NCI-H82 (cell line): ENCODE measurements around the gene TBC1D19.
"Not testable (repeated sequence)": the region's sequence is repeated elsewhere in the genome, so short reads cannot be mapped to it uniquely, and the experiment has no call there.

Experiments used
- DNase-seq: peaks from one replicate; lab custom pipeline; 2025; lab: John Stamatoyannopoulos, UW

TBC1D19 gene, protein sequence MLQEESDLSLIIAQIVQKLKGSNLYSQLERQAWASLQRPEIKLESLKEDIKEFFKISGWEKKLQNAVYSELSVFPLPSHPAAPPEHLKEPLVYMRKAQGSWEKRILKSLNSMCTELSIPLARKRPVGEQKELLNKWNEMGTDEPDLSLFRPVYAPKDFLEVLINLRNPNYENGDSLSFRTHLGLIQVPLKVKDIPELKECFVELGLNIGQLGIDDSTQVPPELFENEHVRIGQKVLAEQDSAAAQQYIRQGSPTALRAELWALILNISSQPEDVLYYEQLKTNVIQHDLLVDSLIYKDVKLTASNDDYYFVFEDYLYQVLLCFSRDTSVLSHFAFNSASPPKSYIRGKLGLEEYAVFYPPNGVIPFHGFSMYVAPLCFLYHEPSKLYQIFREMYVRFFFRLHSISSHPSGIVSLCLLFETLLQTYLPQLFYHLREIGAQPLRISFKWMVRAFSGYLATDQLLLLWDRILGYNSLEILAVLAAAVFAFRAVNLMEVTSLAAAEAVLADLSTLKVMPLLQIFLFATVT

GRCh38 chr4:26583865-26584652, at the start of gene TBC1D19:
TSS of gene TBC1D19 (plus strand) at chr4:26584084. CDS start at chr4:26584194, 110 bp downstream.
- peak; percentile 91 for DNase-seq

DNA sequence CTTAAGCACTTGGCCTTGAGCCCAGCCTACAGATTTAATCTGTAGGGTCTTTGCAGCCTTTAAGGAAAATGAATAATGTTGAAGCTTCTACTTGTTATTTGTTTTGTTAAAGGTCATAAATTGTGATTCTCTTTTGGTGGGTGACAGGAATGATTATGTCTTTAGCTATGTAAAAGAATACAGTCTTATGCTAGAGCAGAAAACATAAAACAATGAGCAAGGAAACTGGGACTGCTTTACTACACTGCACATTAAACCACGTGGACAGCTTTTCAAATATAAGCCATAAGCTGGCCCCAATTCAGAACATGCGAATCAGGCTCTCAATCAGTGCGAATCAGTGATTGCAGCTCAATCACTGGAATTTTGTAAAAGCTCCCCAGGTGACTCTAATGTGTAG, 40.9 kb upstream of the TBC1D19 start:
- DNase-seq = no peak

DNA sequence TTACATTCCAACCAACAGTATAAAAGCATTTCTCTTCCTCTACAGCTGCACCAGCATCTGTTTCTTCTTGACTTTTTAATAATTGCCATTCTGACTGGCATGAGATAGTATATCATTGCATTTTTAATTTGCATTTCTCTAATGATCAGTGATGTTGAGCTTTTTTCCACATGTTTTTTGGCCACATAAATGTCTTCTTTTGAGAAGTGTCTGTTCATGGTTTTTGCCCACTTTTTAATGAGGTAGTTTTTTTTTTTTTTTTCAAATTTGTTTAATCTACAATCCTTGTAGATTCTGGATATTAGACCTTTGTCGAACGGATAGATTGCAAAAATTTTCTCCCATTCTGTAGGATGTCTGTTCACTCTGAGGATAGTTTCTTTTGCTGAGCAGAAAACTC, 39.5 kb upstream of the TBC1D19 start:
- DNase-seq = no peak

- not testable (repeated sequence) for DNase-seq
Measured at GRCh38 chr4:26548379-26548778, 35.5 kb upstream of the TBC1D19 start.

- no peak for DNase-seq
Measured at GRCh38 chr4:26557164-26557563, 26.7 kb upstream of the TBC1D19 start.

DNA sequence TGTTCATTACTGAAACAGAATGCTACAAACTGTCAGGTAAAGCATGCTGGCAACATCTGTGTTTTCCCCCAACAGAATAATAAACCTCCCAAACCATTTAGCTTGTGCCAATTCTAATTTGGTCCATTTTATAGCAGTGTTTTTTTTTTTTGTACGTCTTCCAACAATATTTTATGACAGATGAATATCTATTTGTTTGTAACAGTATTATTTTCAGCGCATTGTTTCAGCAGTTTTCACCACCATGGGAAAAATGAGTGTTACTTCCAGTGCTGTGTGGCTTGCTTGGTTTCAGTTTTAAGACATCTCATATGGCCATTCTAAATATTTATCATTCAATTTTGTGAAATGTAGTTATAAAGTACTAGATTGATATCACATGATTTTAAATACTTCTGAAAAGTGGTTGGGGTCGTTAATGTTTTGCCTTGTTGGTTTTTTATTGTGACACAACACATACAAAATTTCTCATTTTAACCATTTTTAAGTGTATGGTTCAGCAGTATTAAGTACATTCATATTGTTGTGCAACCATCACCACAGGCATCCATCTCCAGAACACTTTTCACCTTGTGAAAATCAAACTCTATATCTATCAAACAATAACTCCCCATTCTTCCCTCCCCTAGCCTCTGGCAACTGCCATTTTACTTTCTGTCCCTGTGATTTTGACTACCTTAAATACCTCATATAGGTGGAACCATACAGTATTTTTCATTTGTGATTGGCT, 25.6 kb upstream of the TBC1D19 start:
- no peak for DNase-seq

DNA sequence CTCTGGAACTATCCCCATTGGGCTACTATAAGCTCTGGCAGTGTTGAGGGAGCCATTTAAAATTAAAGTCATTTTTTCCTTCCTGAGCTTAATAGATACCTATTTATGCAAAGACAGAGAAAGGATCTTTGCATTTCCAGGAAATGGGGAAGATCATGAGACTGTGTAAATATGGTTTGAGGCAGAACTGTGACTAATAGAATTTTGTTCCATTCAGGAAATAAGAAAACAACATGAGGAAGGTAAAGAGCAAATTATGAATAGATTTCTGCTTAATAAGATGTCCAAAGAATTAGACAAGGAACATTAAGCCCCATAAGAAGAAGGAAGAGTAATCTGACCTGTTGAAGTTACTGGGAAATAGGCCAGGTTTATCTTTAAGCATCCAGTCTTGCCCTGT, 17.8 kb upstream of the TBC1D19 start:
- no peak for DNase-seq

- DNase-seq = no peak
Measured at GRCh38 chr4:26568446-26568994, 15.4 kb upstream of the TBC1D19 start.

DNA sequence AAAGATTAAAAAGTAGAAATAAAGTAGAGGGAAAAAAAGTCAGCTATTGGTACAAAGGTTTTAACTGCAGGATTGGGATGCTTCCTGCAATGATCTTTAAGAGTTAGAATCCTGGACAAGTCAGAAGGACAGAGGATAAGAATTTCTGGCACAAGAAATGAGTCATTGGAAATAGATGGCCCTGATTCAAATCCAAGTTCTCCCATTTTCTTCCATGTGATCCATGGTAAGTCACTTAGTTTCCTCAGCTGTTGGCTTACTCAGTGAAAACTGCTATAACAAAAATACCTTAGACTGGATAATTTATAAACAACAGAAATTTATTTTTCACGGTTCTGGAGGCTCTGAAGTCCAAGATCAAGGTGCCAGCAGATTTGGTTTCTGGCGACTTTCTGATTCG, 13.3 kb upstream of the TBC1D19 start:
- DNase-seq = no peak

- no peak for DNase-seq
Measured at GRCh38 chr4:26573389-26573794, 10.5 kb upstream of the TBC1D19 start.

GRCh38 chr4:26574563-26574962, 9.3 kb upstream of the TBC1D19 start:
- DNase-seq = peak; percentile 82

- no peak for DNase-seq
Measured at GRCh38 chr4:26576231-26576739, 7.6 kb upstream of the TBC1D19 start.

GRCh38 chr4:26577066-26577465, 6.8 kb upstream of the TBC1D19 start:
- no peak for DNase-seq

- DNase-seq = no peak
Measured at GRCh38 chr4:26579169-26579568, 4.7 kb upstream of the TBC1D19 start.

DNA sequence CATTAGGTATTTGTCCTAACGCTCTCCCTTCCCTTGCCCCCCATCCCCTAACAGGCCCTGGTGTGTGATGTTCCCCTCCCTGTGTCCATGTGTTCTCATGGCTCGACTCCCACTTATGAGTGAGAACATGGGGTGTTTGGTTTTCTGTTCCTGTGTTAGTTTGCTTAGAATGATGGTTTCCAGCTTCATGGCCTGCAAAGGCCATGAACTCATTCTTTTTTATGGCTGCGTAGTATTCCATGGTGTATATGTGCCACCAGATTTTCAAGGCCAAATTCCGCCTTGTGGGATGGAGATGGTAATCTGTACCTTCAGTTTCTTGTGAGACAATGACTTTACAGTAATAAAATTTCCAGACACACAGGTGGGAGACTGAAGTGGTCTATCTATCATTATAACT, 2.5 kb upstream of the TBC1D19 start:
- DNase-seq = not testable (repeated sequence)

DNA sequence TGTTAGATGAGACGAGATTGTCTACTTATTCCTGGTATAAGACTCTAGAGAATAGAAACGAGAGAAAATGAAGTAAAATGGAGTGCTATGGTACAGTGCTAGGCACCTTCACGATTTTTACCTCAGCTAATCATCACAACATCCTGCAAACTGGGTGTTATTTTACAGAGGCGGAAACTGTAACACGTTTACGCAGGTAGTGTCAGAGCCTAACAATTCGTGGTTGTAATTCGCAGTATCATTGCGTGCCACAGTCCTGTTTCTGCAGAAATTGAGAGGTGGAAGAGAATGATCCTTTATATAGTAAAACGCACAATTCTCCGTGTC, 383 bp upstream of the TBC1D19 start:
- peak; percentile 64 for DNase-seq

DNA sequence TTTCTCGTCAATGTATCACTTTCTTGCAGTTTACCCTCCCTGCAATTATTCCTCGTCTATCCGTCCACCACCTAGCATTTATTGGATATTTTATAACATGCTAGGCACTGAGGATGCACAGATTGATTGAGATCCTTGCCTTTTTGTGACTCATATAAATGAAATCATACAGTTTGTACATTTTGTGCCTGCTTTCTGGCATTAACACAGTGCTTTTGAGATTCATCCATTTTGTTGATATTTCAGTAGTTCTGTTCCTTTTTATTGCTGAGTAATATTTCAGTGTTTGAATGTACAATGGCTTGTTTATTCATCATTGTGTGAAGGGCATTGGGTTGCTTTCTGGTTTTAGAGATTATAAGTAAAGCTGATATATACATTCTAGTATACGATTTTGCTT, 841 bp downstream of the TBC1D19 start:
- DNase-seq = no peak

DNA sequence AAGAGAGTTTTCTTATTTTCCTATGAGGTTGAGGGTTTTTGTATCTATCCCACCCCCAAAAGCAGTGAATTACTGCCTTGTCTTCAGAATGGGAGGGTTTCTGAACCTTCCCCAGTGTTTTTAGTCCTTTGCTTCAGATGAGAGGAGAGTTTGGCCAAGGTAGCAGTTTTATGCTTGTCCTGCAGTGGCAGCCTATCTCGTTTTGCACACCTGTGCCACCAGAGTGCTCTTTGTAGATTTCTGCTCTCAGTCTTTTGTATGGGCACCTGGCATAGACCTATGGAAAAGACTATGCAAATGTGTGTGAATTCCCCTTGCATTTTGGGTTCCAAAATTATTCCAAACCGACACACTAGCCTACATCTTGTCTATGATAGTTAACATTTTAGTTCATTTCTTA, 5.8 kb downstream of the TBC1D19 start:
- no peak for DNase-seq

DNA sequence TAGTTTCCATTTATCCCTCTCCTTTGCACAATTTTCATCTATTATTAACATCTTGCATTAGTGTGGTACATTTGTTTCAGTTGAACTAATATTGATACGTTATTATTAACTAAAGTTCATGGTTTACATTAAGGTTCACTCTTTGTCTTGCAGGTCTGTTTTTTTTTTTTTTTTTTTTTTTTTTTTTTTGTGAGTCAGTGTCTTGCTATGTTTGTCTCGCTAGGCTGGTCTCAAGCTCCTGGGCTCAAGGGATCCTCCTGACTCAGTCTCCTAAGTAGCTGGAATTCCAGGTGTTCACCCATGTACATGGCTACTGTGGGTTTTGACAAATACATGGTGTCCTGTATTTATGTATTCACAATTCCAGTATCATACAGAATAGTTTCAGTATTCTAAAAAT, 6.8 kb downstream of the TBC1D19 start:
- DNase-seq = no peak

- not testable (repeated sequence) for DNase-seq
Measured at GRCh38 chr4:26593557-26593956, 9.7 kb downstream of the TBC1D19 start.

- DNase-seq = no peak
Measured at GRCh38 chr4:26594371-26594770, 10.5 kb downstream of the TBC1D19 start.

GRCh38 chr4:26594778-26595177, 10.9 kb downstream of the TBC1D19 start:
- no peak for DNase-seq
